K562 (cell line): ENCODE data around the gene CCDC54. TPM values are rescaled to one million over a fixed set of nuclear protein-coding genes. Genes with fewer than 3 reads are reported as not detected.

ENCODE experiments used
- ATAC-seq: fragments of 200-7000 bp; cut with Tn5 transposase; 3 replicates; pipeline ENCODE4 v1.9.1; 2020; ENCODE audit warnings: moderate library complexity
- BruUV-seq: library from RNA; stranded (reverse); fragments of 400-500 nt; replicated peaks from 2 replicates; lab custom pipeline; 2021; lab: Mats Ljungman, UMichigan
- CTCF ChIA-PET: fragments of 300-600 bp; formaldehyde crosslinking; extraction: SDS; loops from one replicate; lab custom pipeline; 2021; ENCODE audit warnings: low intra/inter-chr PET ratio; lab: Yijun Ruan, JAX
- POLR2A ChIA-PET: fragments of 300-600, 350-650 bp; sonication (Branson Sonifier 250); formaldehyde crosslinking; extraction: SDS; loops from one replicate; lab custom pipeline; 2021; ENCODE audit warnings: antibody characterized with exemption, inconsistent platforms; lab: Yijun Ruan, JAX
- DNase-seq, 4 experiments: peaks; one replicate each; pipeline versions ENCODE4 v3.0.0 to v3.0.0-alpha.2; 2011 to 2018; ENCODE audit warnings: low spot score in 3 of 4, mixed read lengths in 3 of 4; ENCODE audit errors: extremely low read depth in 1 of 4
- FAIRE-seq: peaks from 2 replicates; lab custom pipeline; 2011; peaks lifted over from hg19 to GRCh38; lab: Jason Lieb, UNC
- H2AFZ ChIP-seq: 2 replicates; pipeline ENCODE4 v1.6.0; 2011; ENCODE audit warnings: low read depth, low read length, control low read depth, inconsistent platforms
- H3K27ac ChIP-seq: fragments of 200-600 bp; 3 replicates; pipeline ENCODE4 v1.8.0; 2011; ENCODE audit warnings: low read depth, mild to moderate bottlenecking, control low read depth, inconsistent platforms, low read length, moderate library complexity, mixed read lengths; ENCODE audit errors: extremely low read depth
- H3K27me3 ChIP-seq, 2 experiments: fragments of 300-600 bp in 1 of 2; 2 replicates in 1 of 2; 3 replicates in 1 of 2; pipeline versions ENCODE4 v1.6.0 to v1.8.0; 2011; ENCODE audit warnings: inconsistent platforms in 2 of 2, low read length in 2 of 2, mild to moderate bottlenecking in 1 of 2, mixed read lengths in 1 of 2, moderate library complexity in 1 of 2; ENCODE audit not compliant: control insufficient read depth in 2 of 2, insufficient read depth in 2 of 2
- H3K36me3 ChIP-seq: fragments of 300-600 bp; 3 replicates; pipeline ENCODE4 v1.8.0; 2011; ENCODE audit warnings: mild to moderate bottlenecking, low read length, inconsistent platforms; ENCODE audit not compliant: control insufficient read depth, insufficient read depth
- H3K4me1 ChIP-seq, 2 experiments: fragments of 200-600 bp in 1 of 2; replicated peaks in 1 of 2; 2 replicates in 1 of 2; 3 replicates in 1 of 2; pipeline versions ENCODE4 v1.5.1 to v1.8.0; 2011; ENCODE audit warnings: inconsistent platforms in 2 of 2, low read length in 2 of 2, mild to moderate bottlenecking in 1 of 2, mixed read lengths in 1 of 2, moderate library complexity in 1 of 2; ENCODE audit not compliant: control insufficient read depth in 2 of 2, insufficient read depth in 2 of 2
- H3K4me2 ChIP-seq: 2 replicates; pipeline ENCODE4 v1.6.1; 2011; ENCODE audit warnings: low read length, control low read depth, inconsistent platforms, mixed read lengths; ENCODE audit not compliant: insufficient read depth
- H3K4me3 ChIP-seq: fragments of 200-600 bp; sonication (generic), shearing (Covaris generic); 2 replicates; pipeline ENCODE4 v1.5.1; 2016; ENCODE audit warnings: control low read depth, inconsistent platforms
- H3K79me2 ChIP-seq: fragments of 200-600 bp; 3 replicates; pipeline ENCODE4 v1.8.0; 2011; ENCODE audit warnings: low read length, inconsistent platforms; ENCODE audit not compliant: control insufficient read depth, insufficient read depth
- H3K9ac ChIP-seq, 2 experiments: 2 replicates each; pipeline versions ENCODE4 v1.6.0 to v1.6.1; 2011; ENCODE audit warnings: low read depth in 2 of 2, low read length in 2 of 2, control low read depth in 1 of 2, inconsistent platforms in 1 of 2, mild to moderate bottlenecking in 1 of 2, mixed read lengths in 1 of 2; ENCODE audit not compliant: insufficient read depth in 1 of 2
- H3K9me1 ChIP-seq: one replicate; pipeline ENCODE4 v1.6.0; 2011; ENCODE audit warnings: inconsistent platforms, mild to moderate bottlenecking, low read length, moderate library complexity; ENCODE audit not compliant: control insufficient read depth, insufficient read depth
- H3K9me3 ChIP-seq: replicated peaks from 2 replicates; pipeline ENCODE4 v1.5.1; 2011; ENCODE audit warnings: low read depth, low read length, inconsistent platforms; ENCODE audit not compliant: control insufficient read depth, insufficient read depth
- H4K20me1 ChIP-seq: replicated peaks from 2 replicates; pipeline ENCODE4 v1.6.1; 2011; ENCODE audit warnings: low read length, inconsistent platforms, mixed read lengths; ENCODE audit not compliant: control insufficient read depth, insufficient read depth
- ARID1B ChIP-seq: fragments of 450-650 bp; IDR thresholded peaks from 2 replicates; pipeline ENCODE4 v1.6.1; 2016; ENCODE audit warnings: antibody characterized with exemption, mild to moderate bottlenecking, inconsistent platforms
- GABPA ChIP-seq: fragments of 200-800 bp; sonication (Bioruptor generic); conservative IDR thresholded peaks from 2 replicates; pipeline ENCODE4 v1.6.1; 2016; ENCODE audit warnings: low read depth, missing genetic modification characterization, missing compliant biosample characterization
- HDAC3 ChIP-seq: fragments of 450-650 bp; IDR thresholded peaks from 2 replicates; pipeline ENCODE4 v1.6.1; 2018; ENCODE audit warnings: borderline replicate concordance, mild to moderate bottlenecking, moderate library complexity; ENCODE audit not compliant: partially characterized antibody
- KDM2B ChIP-seq: fragments of 250-450 bp; sonication (Bioruptor Pico); IDR thresholded peaks from 2 replicates; pipeline ENCODE4 v1.8.0; 2021; ENCODE audit warnings: mild to moderate bottlenecking, moderate library complexity
- SPI1 ChIP-seq: IDR thresholded peaks from 2 replicates; pipeline ENCODE4 v1.6.1; 2011; ENCODE audit warnings: low read depth, low read length, control low read depth, borderline replicate concordance
- TAL1 ChIP-seq: fragments of 450-650 bp; IDR thresholded peaks from 2 replicates; pipeline ENCODE4 v1.6.1; 2016; ENCODE audit warnings: mild to moderate bottlenecking
- ZSCAN29 ChIP-seq: fragments of 450-650 bp; IDR thresholded peaks from 2 replicates; pipeline ENCODE4 v1.6.1; 2017
- WGBS: fragments of 100-300 bp; shearing (Covaris generic); methylation state at CpG from one replicate; pipeline ENCODE4 v1.1.6; 2016; ENCODE audit warnings: low coverage, mixed read lengths; ENCODE audit not compliant: insufficient coverage; ENCODE audit errors: missing lambda C conversion rate; 5-methylcytosine and 5-hydroxymethylcytosine counted together
- in situ Hi-C: fragments of 300-500 bp; cut with MboI; formaldehyde crosslinking; loops from 4 replicates; pipeline ENCODE4 v1.15.0; 2018; ENCODE audit warnings: inconsistent platforms, mixed read lengths
- intact Hi-C: fragments of 100-400 bp; cut with micrococcal nuclease; formaldehyde crosslinking; loops from 2 replicates; pipeline ENCODE4 v1.14.2; 2022
- polyA plus RNA-seq, 8 experiments: library from polyadenylated mRNA; depleted of rRNA in 4 of 8; stranded (reverse) in 5 of 8; unstranded in 3 of 8; fragments of >200 nt; fragmentation: Nextera tagmentation in 2 of 8; fragmentation: Illumina TruSeq in 1 of 8; extraction: Ambion mirVana in 2 of 8; extraction: Trizol in 1 of 8; gene quantifications; 2 replicates each; pipeline versions ENCODE4 v1.2.1 to v1.2.3, GENCODE V29; 2011 to 2014; ENCODE audit warnings: inconsistent platforms in 1 of 8, missing spikeins in 1 of 8
- total RNA-seq, 7 experiments: library from RNA; depleted of rRNA in 6 of 7; stranded (reverse); fragments of >200 nt in 6 of 7; fragmentation: Illumina TruSeq in 2 of 7; extraction: Trizol in 2 of 7; gene quantifications; 2 replicates each; pipeline versions ENCODE4 v1.2.1 to v1.2.3, GENCODE V29; 2011 to 2021; ENCODE audit warnings: low replicate concordance in 1 of 7

The CCDC54 gene
- total and polyA plus RNA-seq, 9 of the 15 experiments (the other 6 are each of a cell fraction or from before 2014, with no cell fraction given) = not detected

GRCh38 chr3:107425033-107425432 lies 47.8 kb downstream of the CCDC54 start:
- TF ChIP-seq TAL1 (no peak), HDAC3 (no peak), ARID1B (no peak), SPI1 (0 out of 2 replicates have a peak, but pooled peaks have one; percentile 12), KDM2B (no peak), ZSCAN29 (no peak)
- TF ChIP-seq, all 486 proteins: peak for 1
- ChIA-PET CTCF (no interaction called here), POLR2A (no interaction called here)
- Histone ChIP-seq H3K9me3 (no peaks in the 10 kb centered on the region), H3K4me3 (no peak overlapping the region), H4K20me1 (no peaks in the 10 kb centered on the region), H3K79me2 (no peaks in the 10 kb centered on the region), H3K9ac (no peak overlapping the region), H3K9me1 (no peaks in the 10 kb centered on the region), H3K36me3 (no peaks in the 10 kb centered on the region), H2AFZ (no peak overlapping the region), H3K27me3 (no peaks in the 10 kb centered on the region), H3K4me1 (peaks cover 0 to 6% of the 10 kb centered on the region in 2 experiments; a peak in 1 of 5 replicates), H3K4me2 (no peak overlapping the region), H3K27ac (no peak overlapping the region)
- intact Hi-C loops = no loop called here
- ATAC-seq (no peak), FAIRE-seq (no peak), DNase-seq (no peak)
- BruUV-seq = no TSS peak
- in situ Hi-C loops = no loop called here

GRCh38 chr3:107426223-107426622 lies 49.0 kb downstream of the CCDC54 start:
- H3K4me2 ChIP-seq = no peak overlapping the region
- no peak for ATAC-seq
- in situ Hi-C loops = no loop called here

More at GRCh38 chr3:107426223-107426622, 49.0 kb downstream of the CCDC54 start:
- Histone ChIP-seq H3K27me3 (no peaks in the 10 kb centered on the region), H3K9me1 (no peaks in the 10 kb centered on the region), H3K27ac (no peak overlapping the region), H3K9me3 (no peaks in the 10 kb centered on the region), H3K36me3 (no peaks in the 10 kb centered on the region), H4K20me1 (no peaks in the 10 kb centered on the region), H2AFZ (no peak overlapping the region), H3K79me2 (no peaks in the 10 kb centered on the region), H3K9ac (no peak overlapping the region), H3K4me1 (peaks cover 0 to 11% of the 10 kb centered on the region in 2 experiments; a peak in 2 of 5 replicates), H3K4me3 (no peak overlapping the region)
- BruUV-seq = no TSS peak
- FAIRE-seq = no peak
- ChIA-PET POLR2A (no interaction called here), CTCF (no interaction called here)
- no peak for DNase-seq
- no peak for TF ChIP-seq GABPA (tag)
- intact Hi-C loops = no loop called here
- 7% methylated on average over 3 of the region's 3 CpGs for WGBS

Other genes starting within 250 kb of the CCDC54 start
- gene BBX, start 145.5 kb downstream of the CCDC54 start, total RNA-seq (2014; rRNA removed) = 9.2 and 11.7 TPM in 2 replicates
- 16.1 and 19.4 TPM in 2 replicates for gene BBX, start 145.5 kb downstream of the CCDC54 start, total RNA-seq (2014; rRNA removed; fragmentation: Illumina TruSeq; extraction: Trizol)
- gene BBX, start 145.5 kb downstream of the CCDC54 start, total RNA-seq (2015; rRNA removed; fragmentation: Illumina TruSeq; extraction: Trizol) = 11.8 and 11.9 TPM in 2 replicates
- gene BBX, start 145.5 kb downstream of the CCDC54 start, total RNA-seq (2021) = 13.1 and 14.1 TPM in 2 replicates
- 11.0 and 11.3 TPM in 2 replicates for gene BBX, start 145.5 kb downstream of the CCDC54 start, polyA plus RNA-seq (2011; rRNA removed)
- gene BBX, start 145.5 kb downstream of the CCDC54 start, polyA plus RNA-seq (2014; fragmentation: Illumina TruSeq; extraction: Trizol) = 8.4 and 12.1 TPM in 2 replicates
- 10 to 100 TPM in 1 of 2 experiments, 1 to 10 TPM in 1; 9.0 to 19.5 TPM for gene BBX, start 145.5 kb downstream of the CCDC54 start, polyA plus RNA-seq (2014; fragmentation: Nextera tagmentation; extraction: Ambion mirVana)
- 4.9 and 5.5 TPM in 2 replicates for gene BBX, start 145.5 kb downstream of the CCDC54 start, polyA plus RNA-seq (2014; rRNA removed)